GM23338 (cell line): ENCODE results near the gene ADGRF3. TPM values are rescaled to one million over a fixed set of nuclear protein-coding genes. Genes with fewer than 3 reads are reported as not detected.

Experiments
- ATAC-seq: fragments of 200-7000 bp; cut with Tn5 transposase; 3 replicates; pipeline ENCODE4 v1.9.1; 2020
- DNase-seq: peaks from one replicate; pipeline ENCODE4 v3.0.0-alpha.2; 2015; ENCODE audit warnings: low spot score
- H2AFZ ChIP-seq: fragments of 200-600 bp; sonication (generic); 2 replicates; pipeline ENCODE4 v1.8.0; 2016; ENCODE audit warnings: antibody characterized with exemption, mild to moderate bottlenecking, moderate library complexity
- H3F3A ChIP-seq: fragments of 200-600 bp; sonication (generic); replicated peaks from 2 replicates; pipeline ENCODE4 v1.8.0; 2017; ENCODE audit warnings: antibody characterized with exemption, mixed run types, low read depth
- H3K27ac ChIP-seq: fragments of 200-600 bp; sonication (generic); 2 replicates; pipeline ENCODE4 v1.6.1; 2016; ENCODE audit warnings: low read depth
- H3K27me3 ChIP-seq: fragments of 200-600 bp; sonication (generic); 2 replicates; pipeline ENCODE4 v1.8.0; 2016; ENCODE audit warnings: mild to moderate bottlenecking, mixed run types, moderate library complexity; ENCODE audit not compliant: insufficient read depth
- H3K36me3 ChIP-seq: fragments of 200-600 bp; sonication (generic); 2 replicates; pipeline ENCODE4 v1.8.0; 2016; ENCODE audit warnings: mild to moderate bottlenecking; ENCODE audit not compliant: insufficient read depth
- H3K4me1 ChIP-seq: fragments of 200-600 bp; sonication (generic); 2 replicates; pipeline ENCODE4 v1.8.0; 2016; ENCODE audit warnings: mild to moderate bottlenecking, moderate library complexity; ENCODE audit not compliant: insufficient read depth
- H3K4me2 ChIP-seq: fragments of 200-600 bp; sonication (generic); 2 replicates; pipeline ENCODE4 v1.7.1; 2017; ENCODE audit warnings: mixed run types
- H3K4me3 ChIP-seq: fragments of 200-600 bp; sonication (generic); 2 replicates; pipeline ENCODE4 v1.6.1; 2016; ENCODE audit warnings: mixed run types
- H3K79me2 ChIP-seq: fragments of 200-600 bp; sonication (generic); replicated peaks from 2 replicates; pipeline ENCODE4 v1.8.0; 2017; ENCODE audit warnings: mild to moderate bottlenecking; ENCODE audit not compliant: insufficient read depth
- H3K9me2 ChIP-seq: fragments of 200-600 bp; sonication (generic); 2 replicates; pipeline ENCODE4 v1.8.0; 2017; ENCODE audit not compliant: insufficient read depth
- H4K20me1 ChIP-seq: fragments of 200-600 bp; sonication (generic); replicated peaks from 2 replicates; pipeline ENCODE4 v1.8.0; 2017; ENCODE audit warnings: mild to moderate bottlenecking; ENCODE audit not compliant: insufficient read depth
- H3K27ac Mint-ChIP-seq: 2 replicates; pipeline ENCODE4 v1.8.0; 2020; ENCODE audit warnings: inconsistent platforms, mild to moderate bottlenecking, moderate library complexity, mixed read lengths
- H3K27me3 Mint-ChIP-seq: 3 replicates; pipeline ENCODE4 v1.8.0; 2022; ENCODE audit warnings: low read depth, mild to moderate bottlenecking, moderate library complexity, mixed read lengths, inconsistent platforms; ENCODE audit not compliant: insufficient read depth, poor library complexity
- H3K36me3 Mint-ChIP-seq: 3 replicates; pipeline ENCODE4 v1.8.0; 2021; ENCODE audit warnings: low read depth, mild to moderate bottlenecking, inconsistent platforms, moderate library complexity, mixed read lengths
- H3K4me1 Mint-ChIP-seq: 3 replicates; pipeline ENCODE4 v1.8.0; 2020; ENCODE audit warnings: mild to moderate bottlenecking, inconsistent platforms, mixed read lengths
- H3K4me3 Mint-ChIP-seq: 3 replicates; pipeline ENCODE4 v1.8.0; 2021; ENCODE audit warnings: moderate library complexity, mild to moderate bottlenecking, inconsistent platforms, mixed read lengths
- H3K9me3 Mint-ChIP-seq: 3 replicates; pipeline ENCODE4 v1.8.0; 2020; ENCODE audit warnings: moderate library complexity, mild to moderate bottlenecking, inconsistent platforms, mixed read lengths
- CREB1 ChIP-seq: fragments of 250-450 bp; sonication (Bioruptor Pico); IDR thresholded peaks from 2 replicates; pipeline ENCODE4 v1.5.0; 2020; ENCODE audit warnings: low read depth, mild to moderate bottlenecking, moderate library complexity
- EZH2 ChIP-seq: fragments of 200-600 bp; sonication (generic); IDR thresholded peaks from one replicate; pipeline ENCODE4 v1.8.0; 2017; ENCODE audit warnings: antibody characterized with exemption, mild to moderate bottlenecking, low read depth; ENCODE audit not compliant: unreplicated experiment
- EZH2phosphoT487 ChIP-seq: fragments of 200-600 bp; sonication (generic); IDR thresholded peaks from one replicate; pipeline ENCODE4 v1.8.1; 2018; ENCODE audit warnings: antibody characterized with exemption; ENCODE audit not compliant: unreplicated experiment
- JUNB ChIP-seq: IDR thresholded peaks from one replicate; pipeline ENCODE4 v1.6.1; 2016; ENCODE audit warnings: antibody characterized with exemption; ENCODE audit not compliant: unreplicated experiment
- NANOG ChIP-seq: IDR thresholded peaks from 2 replicates; pipeline ENCODE4 v1.6.1; 2016; ENCODE audit warnings: antibody characterized with exemption, borderline replicate concordance
- POLR2AphosphoS5 ChIP-seq: IDR thresholded peaks from 2 replicates; pipeline ENCODE4 v1.6.1; 2016; ENCODE audit warnings: antibody characterized with exemption, low read depth
- STAT1 ChIP-seq: IDR thresholded peaks from one replicate; pipeline ENCODE4 v1.6.1; 2016; ENCODE audit warnings: antibody characterized with exemption; ENCODE audit not compliant: unreplicated experiment
- ZNF114 ChIP-seq: fragments of 250-450 bp; sonication (Bioruptor Pico); IDR thresholded peaks from 2 replicates; pipeline ENCODE4 v1.5.0; 2020; ENCODE audit warnings: mild to moderate bottlenecking, moderate library complexity
- ZNF331 ChIP-seq: fragments of 250-450 bp; sonication (Bioruptor Pico); IDR thresholded peaks from 2 replicates; pipeline ENCODE4 v1.5.0; 2020; ENCODE audit warnings: low read depth, mild to moderate bottlenecking, moderate library complexity
- polyA plus RNA-seq: library from polyadenylated mRNA; unstranded; fragments of >200 nt; fragmentation: Nextera tagmentation; extraction: Ambion mirVana; gene quantifications from 2 replicates; pipeline ENCODE4 v1.2.1, GENCODE V29; 2016
- total RNA-seq: library from RNA; depleted of rRNA; stranded (reverse); fragments of >200 nt; shearing (Covaris generic); gene quantifications from 2 replicates; pipeline ENCODE4 v1.2.3, GENCODE V29; 2014
- TF ChIP-seq, protein P1 (sequence below): IDR thresholded peaks from one replicate; pipeline ENCODE4 v1.6.1; 2018; ENCODE audit warnings: antibody characterized with exemption; ENCODE audit not compliant: unreplicated experiment
- TF ChIP-seq, protein P2 (sequence below): IDR thresholded peaks from 2 replicates; pipeline ENCODE4 v1.6.1; 2016; ENCODE audit warnings: antibody characterized with exemption
- TF ChIP-seq, protein P3 (sequence below), 2 experiments: fragments of 200-600 bp in 1 of 2; sonication (generic) in 1 of 2; conservative IDR thresholded peaks; 2 replicates each; pipeline versions ENCODE4 v1.5.1 to v1.6.1; 2016 to 2017; ENCODE audit warnings: antibody characterized with exemption in 2 of 2, low read depth in 2 of 2, mild to moderate bottlenecking in 2 of 2, moderate library complexity in 1 of 2
- TF ChIP-seq, protein P4 (sequence below): fragments of 250-450 bp; sonication (Bioruptor Pico); IDR thresholded peaks from 2 replicates; pipeline ENCODE4 v1.5.0; 2020; ENCODE audit warnings: mild to moderate bottlenecking, moderate library complexity

The ADGRF3 gene
- total and polyA plus RNA-seq, 2 experiments from 2014 or later: 0.38 to 0.39 TPM

DNA sequence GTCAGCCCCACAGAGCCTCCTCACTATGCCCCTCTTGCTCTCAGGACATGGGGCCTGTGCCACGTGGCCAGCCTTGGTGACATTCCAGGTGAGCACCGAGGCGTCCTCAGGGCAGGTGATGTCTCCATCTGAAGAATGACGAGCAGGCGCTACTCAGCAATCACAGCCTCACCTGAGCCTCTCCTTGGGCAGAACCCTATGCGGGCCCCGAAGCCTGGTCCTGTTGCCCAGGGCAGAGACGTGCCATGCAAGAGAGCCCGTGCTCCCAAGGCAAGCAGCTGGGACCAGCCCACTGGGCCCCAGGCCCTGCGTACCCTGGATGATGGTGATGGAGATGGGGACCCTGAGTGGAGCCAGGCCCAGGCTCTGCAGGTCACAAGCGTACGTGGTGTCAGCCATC lies 33.1 kb downstream of the ADGRF3 start (continued):
- no peak for TF ChIP-seq CREB1 (CRISPR knock-in tag)

DNA sequence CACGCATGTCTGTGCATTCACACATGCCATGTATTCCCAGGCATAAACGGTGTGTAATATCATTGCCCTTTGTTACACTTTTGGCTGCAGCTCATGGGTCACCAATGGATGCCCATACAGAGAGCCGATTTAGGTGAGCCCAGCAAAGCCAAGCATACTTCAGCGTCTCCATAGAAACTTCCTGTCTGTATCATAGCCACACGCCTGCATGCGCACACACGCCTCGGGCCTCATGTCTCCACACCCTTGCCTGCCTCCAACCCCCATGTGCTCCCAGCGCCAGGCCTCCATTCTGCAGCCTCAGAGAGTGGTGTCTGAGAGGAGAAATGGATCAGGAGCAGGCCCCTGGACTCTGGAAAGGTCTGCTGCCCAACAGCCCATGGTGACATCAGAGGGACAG lies 34.1 kb downstream of the ADGRF3 start:
- Histone ChIP-seq H3K27me3 (no peaks in the 10 kb centered on the region), H3K4me3 (no peak overlapping the region), H3K9me2 (no peaks in the 10 kb centered on the region), H3K4me2 (no peak overlapping the region), H3K36me3 (no peaks in the 10 kb centered on the region), H2AFZ (no peak overlapping the region), H3F3A (no peaks in the 10 kb centered on the region), H3K79me2 (no peaks in the 10 kb centered on the region), H3K4me1 (no peaks in the 10 kb centered on the region), H4K20me1 (no peaks in the 10 kb centered on the region), H3K27ac (no peak overlapping the region)
- no peak for ATAC-seq
- Mint-ChIP-seq H3K4me3 (no peak overlapping the region), H3K27me3 (peaks cover 9% of the 10 kb centered on the region), H3K4me1 (peaks cover 22% of the 10 kb centered on the region), H3K9me3 (no peaks in the 10 kb centered on the region), H3K27ac (no peak overlapping the region), H3K36me3 (peaks cover 6% of the 10 kb centered on the region; the same call in 2 of the 3 replicates)
- TF ChIP-seq ZNF114 (CRISPR knock-in tag) (no peak), JUNB (no peak), ZNF331 (CRISPR knock-in tag) (no peak), CREB1 (CRISPR knock-in tag) (no peak), NANOG (no peak), EZH2phosphoT487 (no peak), POLR2AphosphoS5 (no peak), EZH2 (no peak), STAT1 (no peak)
- TF ChIP-seq, protein P1, sequence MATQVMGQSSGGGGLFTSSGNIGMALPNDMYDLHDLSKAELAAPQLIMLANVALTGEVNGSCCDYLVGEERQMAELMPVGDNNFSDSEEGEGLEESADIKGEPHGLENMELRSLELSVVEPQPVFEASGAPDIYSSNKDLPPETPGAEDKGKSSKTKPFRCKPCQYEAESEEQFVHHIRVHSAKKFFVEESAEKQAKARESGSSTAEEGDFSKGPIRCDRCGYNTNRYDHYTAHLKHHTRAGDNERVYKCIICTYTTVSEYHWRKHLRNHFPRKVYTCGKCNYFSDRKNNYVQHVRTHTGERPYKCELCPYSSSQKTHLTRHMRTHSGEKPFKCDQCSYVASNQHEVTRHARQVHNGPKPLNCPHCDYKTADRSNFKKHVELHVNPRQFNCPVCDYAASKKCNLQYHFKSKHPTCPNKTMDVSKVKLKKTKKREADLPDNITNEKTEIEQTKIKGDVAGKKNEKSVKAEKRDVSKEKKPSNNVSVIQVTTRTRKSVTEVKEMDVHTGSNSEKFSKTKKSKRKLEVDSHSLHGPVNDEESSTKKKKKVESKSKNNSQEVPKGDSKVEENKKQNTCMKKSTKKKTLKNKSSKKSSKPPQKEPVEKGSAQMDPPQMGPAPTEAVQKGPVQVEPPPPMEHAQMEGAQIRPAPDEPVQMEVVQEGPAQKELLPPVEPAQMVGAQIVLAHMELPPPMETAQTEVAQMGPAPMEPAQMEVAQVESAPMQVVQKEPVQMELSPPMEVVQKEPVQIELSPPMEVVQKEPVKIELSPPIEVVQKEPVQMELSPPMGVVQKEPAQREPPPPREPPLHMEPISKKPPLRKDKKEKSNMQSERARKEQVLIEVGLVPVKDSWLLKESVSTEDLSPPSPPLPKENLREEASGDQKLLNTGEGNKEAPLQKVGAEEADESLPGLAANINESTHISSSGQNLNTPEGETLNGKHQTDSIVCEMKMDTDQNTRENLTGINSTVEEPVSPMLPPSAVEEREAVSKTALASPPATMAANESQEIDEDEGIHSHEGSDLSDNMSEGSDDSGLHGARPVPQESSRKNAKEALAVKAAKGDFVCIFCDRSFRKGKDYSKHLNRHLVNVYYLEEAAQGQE: no peak
- TF ChIP-seq, protein P2, sequence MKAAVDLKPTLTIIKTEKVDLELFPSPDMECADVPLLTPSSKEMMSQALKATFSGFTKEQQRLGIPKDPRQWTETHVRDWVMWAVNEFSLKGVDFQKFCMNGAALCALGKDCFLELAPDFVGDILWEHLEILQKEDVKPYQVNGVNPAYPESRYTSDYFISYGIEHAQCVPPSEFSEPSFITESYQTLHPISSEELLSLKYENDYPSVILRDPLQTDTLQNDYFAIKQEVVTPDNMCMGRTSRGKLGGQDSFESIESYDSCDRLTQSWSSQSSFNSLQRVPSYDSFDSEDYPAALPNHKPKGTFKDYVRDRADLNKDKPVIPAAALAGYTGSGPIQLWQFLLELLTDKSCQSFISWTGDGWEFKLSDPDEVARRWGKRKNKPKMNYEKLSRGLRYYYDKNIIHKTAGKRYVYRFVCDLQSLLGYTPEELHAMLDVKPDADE: no peak
- TF ChIP-seq, protein P3, sequence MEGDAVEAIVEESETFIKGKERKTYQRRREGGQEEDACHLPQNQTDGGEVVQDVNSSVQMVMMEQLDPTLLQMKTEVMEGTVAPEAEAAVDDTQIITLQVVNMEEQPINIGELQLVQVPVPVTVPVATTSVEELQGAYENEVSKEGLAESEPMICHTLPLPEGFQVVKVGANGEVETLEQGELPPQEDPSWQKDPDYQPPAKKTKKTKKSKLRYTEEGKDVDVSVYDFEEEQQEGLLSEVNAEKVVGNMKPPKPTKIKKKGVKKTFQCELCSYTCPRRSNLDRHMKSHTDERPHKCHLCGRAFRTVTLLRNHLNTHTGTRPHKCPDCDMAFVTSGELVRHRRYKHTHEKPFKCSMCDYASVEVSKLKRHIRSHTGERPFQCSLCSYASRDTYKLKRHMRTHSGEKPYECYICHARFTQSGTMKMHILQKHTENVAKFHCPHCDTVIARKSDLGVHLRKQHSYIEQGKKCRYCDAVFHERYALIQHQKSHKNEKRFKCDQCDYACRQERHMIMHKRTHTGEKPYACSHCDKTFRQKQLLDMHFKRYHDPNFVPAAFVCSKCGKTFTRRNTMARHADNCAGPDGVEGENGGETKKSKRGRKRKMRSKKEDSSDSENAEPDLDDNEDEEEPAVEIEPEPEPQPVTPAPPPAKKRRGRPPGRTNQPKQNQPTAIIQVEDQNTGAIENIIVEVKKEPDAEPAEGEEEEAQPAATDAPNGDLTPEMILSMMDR (conservative IDR thresholded peaks at IDR 0.05; ENCODE audit: low read depth in 2 of 2): no peak
- TF ChIP-seq, protein P4, sequence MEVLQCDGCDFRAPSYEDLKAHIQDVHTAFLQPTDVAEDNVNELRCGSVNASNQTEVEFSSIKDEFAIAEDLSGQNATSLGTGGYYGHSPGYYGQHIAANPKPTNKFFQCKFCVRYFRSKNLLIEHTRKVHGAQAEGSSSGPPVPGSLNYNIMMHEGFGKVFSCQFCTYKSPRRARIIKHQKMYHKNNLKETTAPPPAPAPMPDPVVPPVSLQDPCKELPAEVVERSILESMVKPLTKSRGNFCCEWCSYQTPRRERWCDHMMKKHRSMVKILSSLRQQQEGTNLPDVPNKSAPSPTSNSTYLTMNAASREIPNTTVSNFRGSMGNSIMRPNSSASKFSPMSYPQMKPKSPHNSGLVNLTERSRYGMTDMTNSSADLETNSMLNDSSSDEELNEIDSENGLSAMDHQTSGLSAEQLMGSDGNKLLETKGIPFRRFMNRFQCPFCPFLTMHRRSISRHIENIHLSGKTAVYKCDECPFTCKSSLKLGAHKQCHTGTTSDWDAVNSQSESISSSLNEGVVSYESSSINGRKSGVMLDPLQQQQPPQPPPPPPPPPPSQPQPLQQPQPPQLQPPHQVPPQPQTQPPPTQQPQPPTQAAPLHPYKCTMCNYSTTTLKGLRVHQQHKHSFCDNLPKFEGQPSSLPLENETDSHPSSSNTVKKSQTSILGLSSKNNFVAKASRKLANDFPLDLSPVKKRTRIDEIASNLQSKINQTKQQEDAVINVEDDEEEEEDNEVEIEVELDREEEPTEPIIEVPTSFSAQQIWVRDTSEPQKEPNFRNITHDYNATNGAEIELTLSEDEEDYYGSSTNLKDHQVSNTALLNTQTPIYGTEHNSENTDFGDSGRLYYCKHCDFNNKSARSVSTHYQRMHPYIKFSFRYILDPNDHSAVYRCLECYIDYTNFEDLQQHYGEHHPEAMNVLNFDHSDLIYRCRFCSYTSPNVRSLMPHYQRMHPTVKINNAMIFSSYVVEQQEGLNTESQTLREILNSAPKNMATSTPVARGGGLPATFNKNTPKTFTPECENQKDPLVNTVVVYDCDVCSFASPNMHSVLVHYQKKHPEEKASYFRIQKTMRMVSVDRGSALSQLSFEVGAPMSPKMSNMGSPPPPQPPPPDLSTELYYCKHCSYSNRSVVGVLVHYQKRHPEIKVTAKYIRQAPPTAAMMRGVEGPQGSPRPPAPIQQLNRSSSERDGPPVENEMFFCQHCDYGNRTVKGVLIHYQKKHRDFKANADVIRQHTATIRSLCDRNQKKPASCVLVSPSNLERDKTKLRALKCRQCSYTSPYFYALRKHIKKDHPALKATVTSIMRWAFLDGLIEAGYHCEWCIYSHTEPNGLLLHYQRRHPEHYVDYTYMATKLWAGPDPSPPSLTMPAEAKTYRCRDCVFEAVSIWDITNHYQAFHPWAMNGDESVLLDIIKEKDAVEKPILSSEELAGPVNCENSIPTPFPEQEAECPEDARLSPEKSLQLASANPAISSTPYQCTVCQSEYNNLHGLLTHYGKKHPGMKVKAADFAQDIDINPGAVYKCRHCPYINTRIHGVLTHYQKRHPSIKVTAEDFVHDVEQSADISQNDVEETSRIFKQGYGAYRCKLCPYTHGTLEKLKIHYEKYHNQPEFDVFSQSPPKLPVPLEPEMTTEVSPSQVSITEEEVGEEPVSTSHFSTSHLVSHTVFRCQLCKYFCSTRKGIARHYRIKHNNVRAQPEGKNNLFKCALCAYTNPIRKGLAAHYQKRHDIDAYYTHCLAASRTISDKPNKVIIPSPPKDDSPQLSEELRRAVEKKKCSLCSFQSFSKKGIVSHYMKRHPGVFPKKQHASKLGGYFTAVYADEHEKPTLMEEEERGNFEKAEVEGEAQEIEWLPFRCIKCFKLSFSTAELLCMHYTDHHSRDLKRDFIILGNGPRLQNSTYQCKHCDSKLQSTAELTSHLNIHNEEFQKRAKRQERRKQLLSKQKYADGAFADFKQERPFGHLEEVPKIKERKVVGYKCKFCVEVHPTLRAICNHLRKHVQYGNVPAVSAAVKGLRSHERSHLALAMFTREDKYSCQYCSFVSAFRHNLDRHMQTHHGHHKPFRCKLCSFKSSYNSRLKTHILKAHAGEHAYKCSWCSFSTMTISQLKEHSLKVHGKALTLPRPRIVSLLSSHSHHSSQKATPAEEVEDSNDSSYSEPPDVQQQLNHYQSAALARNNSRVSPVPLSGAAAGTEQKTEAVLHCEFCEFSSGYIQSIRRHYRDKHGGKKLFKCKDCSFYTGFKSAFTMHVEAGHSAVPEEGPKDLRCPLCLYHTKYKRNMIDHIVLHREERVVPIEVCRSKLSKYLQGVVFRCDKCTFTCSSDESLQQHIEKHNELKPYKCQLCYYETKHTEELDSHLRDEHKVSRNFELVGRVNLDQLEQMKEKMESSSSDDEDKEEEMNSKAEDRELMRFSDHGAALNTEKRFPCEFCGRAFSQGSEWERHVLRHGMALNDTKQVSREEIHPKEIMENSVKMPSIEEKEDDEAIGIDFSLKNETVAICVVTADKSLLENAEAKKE: no peak
- no peak for DNase-seq
